ENCODE data around the gene ADRA2C.

ADRA2C gene

DNA sequence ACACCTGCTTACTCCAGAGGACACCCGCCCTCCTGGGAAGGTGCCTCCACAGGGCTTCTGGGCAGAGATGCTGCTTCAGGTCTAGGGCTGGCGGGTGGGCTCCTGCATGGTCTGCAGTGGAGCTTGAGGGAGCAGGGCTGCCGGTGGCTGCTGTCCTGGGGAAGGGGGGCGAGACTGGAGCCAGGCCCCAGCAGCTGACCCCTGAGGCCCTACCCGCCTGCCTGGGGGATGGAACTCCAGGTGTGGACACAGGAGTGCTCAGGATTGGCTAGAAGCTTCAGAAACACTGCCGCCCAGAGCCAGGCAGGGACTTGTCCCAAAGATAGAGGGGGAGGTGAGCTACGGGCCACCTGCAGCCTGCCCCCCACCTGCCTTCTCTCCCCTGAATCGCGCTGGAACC lies 33.0 kb upstream of the ADRA2C start:
- DNase-seq: no peak

DNA sequence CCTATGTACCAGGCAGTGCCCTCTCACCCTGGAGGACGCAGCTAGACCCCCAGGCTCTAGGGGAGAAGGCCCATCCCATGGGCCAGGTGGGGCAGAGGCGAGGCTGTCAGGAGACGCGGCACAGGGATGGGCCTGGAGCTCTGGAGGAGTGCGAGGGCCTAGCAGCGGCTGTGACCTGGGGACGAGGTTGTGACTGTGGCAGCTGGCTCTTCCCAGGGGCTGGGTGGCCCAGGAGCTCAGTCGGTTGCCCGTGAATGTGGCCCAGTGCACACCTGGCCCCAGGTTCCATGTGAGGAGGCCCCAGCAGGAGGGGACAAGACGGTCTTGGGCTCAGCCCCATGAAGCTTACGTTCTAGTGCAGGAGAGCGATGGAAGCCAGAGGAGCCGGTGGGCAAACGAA lies 31.0 kb upstream of the ADRA2C start:
- no peak for DNase-seq

DNA sequence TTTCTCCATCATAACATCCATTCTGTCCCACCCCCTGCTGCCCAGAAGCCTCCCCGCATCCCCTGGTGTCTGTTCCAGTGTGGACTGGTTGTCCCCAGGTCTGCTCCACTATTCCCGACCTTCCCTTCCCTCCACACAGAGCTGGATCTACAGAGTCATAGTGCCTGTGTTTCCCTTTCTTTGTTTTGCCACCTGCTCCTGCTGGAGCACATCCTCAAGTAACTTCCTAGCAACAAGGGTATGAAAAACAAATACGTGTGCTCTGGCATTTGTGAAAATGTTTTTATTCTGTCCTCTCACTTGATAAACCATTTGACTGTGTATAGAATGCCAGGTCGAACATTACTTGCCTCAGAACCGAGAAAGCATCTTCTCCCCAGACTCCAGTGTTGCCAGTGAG lies 29.9 kb upstream of the ADRA2C start:
- no peak for DNase-seq

DNA sequence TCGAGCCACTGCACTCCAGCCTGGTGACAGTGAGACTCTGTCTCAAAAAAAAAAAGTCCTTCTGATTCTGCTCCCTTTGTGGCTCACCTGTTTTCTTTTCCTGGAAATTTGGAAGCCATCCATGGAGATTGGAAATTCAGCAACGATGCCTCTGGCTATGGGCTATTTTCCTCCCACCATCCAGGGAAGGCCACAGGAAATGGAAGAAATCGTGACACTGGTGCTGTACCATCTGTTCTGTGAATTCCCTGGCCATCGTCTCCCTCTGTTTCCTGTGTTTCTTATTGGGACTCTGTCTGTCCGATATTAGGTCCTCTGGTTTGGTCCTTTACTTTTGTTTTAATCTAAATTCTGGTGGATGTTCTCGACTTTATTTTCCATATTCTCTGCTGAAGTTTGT lies 29.4 kb upstream of the ADRA2C start:
- DNase-seq: no peak

GRCh38 chr4:3739577-3739976 lies 26.6 kb upstream of the ADRA2C start:
- no peak for DNase-seq

DNA sequence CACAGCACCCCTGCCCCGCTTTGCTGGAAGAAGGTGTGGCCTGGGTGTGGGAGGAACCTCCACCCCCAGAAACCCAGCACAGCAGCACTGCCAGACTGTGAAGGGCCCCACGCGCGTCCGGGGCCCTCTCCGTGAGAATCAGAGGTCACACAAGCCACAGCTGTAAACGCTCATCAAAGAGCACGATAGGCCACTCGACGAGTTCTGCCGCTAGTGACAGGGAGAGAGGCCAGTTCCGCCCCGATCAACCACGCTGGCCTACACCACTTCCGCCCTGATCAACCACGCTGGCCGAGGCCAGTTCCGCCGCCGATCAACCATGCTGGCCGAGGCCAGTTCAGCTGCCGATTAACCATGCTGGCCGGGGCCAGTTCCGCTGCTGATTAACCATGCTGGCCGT lies 25.9 kb upstream of the ADRA2C start:
- no peak for DNase-seq

DNA sequence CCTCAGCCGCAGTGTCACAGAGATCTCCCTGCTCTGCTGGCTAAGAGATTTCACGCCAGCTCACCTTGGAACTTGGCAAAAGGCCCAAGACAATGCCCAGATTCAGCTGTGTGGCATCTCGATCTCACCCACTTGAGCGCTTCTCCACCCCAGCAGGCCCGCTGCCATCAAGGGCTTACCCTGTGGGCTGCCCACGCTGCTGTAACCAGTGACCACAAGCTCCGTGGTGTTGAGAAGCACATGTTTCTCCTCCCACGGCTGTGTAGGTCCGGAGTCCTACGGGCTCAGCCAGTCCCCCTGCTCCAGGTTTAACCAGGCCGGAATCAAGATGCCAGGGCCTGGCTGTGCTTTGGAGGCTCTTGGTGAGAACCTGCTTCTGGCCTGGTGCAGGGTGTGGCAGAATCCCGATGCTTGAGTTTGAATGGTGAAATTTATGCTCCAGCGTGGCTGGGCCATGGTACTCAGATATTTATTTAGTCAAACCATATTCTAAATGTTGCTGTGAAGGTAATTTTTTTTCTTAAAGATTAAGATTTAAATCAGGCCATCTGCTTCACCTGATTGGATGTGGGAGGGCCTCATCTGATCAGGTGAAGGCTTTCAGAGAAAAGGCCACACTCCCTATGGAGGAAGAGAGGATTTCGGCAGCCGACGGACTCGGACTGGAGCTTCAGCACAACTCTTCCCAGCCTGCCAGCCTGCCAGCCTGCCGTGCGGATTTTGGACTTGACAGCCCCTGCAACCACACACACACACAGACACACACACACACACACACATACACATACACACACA lies 24.8 kb upstream of the ADRA2C start:
- no peak for DNase-seq

- no peak for DNase-seq
Measured at GRCh38 chr4:3742610-3743009, 23.6 kb upstream of the ADRA2C start.

GRCh38 chr4:3744232-3744631 lies 22.0 kb upstream of the ADRA2C start:
- DNase-seq: no peak

DNA sequence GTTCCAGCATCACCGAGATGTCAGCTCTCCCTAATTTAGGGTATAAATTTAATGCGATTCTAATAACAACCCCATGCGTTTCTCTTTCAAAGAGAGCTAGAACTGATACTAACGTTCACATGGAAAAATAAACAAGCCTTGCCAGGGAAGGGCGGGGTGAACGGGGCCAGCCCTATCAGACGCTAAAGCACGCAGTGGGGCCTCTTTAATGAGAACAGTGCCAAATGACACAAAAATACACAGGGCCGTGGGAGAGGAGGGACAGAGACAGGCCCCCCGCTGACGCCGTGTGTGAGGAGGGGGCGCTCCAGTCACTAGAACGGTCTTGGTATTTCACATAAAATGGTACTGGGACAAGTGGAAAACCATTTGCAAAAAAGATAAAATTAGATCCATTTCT lies 21.3 kb upstream of the ADRA2C start:
- no peak for DNase-seq

GRCh38 chr4:3745886-3746656 lies 20.1 kb upstream of the ADRA2C start:
- no peak for DNase-seq

DNA sequence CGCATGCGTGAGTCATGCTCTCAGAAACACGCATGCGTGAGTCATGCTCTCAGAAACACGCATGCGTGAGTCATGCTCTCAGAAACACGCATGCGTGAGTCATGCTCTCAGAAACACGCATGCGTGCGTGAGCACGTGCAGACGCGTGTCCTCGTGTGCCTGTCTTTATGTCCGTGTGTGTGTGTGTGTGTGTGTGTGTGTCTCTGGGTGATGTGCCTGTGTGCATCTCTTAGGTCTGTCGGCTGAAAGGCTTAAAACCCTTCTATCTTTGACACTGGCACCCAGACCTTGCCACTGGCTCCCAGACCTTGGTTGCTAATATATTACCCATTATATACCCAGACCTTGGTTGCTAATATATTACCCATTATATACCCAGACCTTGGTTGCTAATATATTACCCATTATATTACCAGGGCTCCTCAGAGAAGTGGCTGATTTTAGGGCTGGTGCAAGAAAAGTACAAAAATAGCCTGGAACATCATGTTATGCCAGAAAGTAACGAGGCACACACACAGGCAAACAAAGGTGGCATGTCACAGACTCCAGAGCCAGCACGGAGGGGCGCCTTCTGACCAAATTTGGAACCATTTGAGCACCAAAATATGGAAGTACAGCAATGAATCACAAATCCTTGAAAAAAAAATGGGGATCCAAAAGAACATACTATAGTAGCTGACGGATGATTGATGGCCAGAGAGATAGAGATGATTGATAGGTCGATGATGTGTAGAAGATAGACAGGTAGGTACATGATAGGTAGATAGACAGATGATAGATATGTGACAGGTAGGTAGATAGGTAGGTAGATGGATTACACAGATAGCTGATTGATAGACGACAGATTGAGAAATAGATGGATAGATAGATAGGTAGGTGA lies 19.2 kb upstream of the ADRA2C start:
- DNase-seq: no peak

DNA sequence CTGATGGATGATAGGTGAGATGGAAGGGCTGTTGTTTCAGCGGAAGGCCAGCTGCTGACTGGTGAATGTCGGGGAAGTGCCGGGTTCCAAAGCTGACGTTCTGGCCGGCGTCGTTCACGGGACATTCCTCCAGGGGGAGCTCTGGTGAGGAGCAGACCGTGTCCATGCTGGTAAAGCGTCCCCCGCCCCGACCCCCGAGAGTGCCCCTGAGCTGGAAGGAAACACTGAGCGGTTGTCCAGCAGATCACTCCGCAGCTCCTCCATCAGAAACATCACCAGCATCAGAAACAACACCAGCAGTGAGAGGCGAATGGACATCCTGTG lies 18.6 kb upstream of the ADRA2C start:
- no peak for DNase-seq

- no peak for DNase-seq
Measured at GRCh38 chr4:3748136-3748898, 17.9 kb upstream of the ADRA2C start.

GRCh38 chr4:3749081-3749480 lies 17.1 kb upstream of the ADRA2C start:
- no peak for DNase-seq

GRCh38 chr4:3750334-3750733 lies 15.9 kb upstream of the ADRA2C start:
- no peak for DNase-seq

GRCh38 chr4:3752022-3752421 lies 14.2 kb upstream of the ADRA2C start:
- DNase-seq: no peak

DNA sequence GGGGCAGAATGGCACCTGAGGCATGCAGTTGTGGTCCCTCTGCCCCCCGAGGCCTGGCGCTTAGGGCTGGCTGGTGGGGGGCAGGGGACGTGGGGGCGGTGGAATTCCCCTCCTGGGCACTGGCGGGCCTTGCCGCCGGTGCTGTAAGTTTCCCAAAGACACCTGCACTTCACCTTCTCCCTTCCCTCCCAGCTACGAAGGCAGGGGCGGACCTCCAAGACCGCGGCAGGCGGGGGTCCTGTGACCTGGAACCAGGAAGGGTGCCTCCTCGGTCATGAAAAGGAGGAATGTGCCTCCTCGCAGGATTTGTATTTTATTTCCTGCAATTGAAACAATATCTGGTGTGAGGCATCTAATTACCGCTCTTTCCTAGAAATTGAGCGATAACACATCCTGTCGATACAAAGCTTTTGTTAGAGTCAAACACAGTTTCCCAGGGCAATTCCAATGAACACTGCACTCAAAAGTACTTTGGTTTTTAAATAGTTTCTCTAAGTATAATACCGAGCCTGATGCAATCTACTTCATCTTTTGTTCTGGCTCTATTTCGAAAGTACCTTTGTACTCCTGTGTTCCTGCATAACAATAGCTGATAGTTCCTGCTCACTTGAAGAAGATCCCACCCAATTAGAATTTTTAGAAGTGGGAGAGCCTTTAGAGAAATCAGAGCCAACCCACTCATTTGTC lies 12.3 kb upstream of the ADRA2C start:
- DNase-seq: no peak

- no peak for DNase-seq
Measured at GRCh38 chr4:3756343-3757059, 9.7 kb upstream of the ADRA2C start.

GRCh38 chr4:3759236-3759635 lies 6.9 kb upstream of the ADRA2C start:
- DNase-seq: no peak

GRCh38 chr4:3760346-3760745 lies 5.8 kb upstream of the ADRA2C start:
- no peak for DNase-seq

DNA sequence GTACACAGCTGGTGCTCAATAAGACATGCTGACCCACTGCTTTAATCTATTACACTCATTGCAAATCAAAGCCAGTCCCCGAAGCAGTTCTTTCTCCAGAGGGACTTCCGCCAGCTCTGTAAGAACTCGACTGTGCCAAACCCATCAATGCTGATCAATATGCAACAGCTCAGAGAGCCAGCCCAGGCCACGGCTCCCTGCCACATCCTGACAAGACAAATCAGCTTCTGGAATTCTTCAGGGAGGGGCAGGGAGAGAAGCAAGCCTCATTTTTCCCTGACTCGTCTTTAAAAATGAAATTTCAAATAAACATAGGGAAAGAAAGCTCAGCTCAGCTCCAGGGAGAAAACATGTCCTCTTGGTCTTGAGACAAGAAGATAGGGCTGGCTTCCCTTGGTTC lies 5.3 kb upstream of the ADRA2C start:
- no peak for DNase-seq

Data from hippocampal formation (tissue), 2 donors.